Activated CD8-positive, alpha-beta memory T cell treated with anti-CD3 and anti-CD28 coated beads for 24 hours (primary cell): ENCODE data around the gene DNAH7.

Experiments
- DNase-seq: peaks from one replicate; pipeline ENCODE4 v3.0.0-alpha.2; 2020

DNAH7 gene

DNA sequence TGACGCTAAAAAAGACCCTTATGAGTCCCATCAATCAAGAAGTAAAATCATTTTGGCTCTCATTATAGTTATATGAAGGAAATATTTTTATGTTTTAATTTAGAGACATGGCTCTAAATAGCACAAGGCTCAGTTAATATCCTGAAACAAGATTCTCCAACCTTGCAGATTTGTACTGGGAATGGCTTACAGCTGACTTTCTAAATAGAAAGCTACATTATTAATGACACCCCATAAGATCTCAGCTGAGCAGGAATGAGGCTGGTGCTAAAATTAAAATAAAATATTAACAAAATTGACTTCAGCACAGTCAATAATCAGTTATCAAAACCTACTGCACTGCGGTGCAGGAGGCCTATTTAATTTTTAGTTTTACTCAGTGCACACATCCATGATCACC, 274.8 kb downstream of the DNAH7 start:
- no peak for DNase-seq

DNA sequence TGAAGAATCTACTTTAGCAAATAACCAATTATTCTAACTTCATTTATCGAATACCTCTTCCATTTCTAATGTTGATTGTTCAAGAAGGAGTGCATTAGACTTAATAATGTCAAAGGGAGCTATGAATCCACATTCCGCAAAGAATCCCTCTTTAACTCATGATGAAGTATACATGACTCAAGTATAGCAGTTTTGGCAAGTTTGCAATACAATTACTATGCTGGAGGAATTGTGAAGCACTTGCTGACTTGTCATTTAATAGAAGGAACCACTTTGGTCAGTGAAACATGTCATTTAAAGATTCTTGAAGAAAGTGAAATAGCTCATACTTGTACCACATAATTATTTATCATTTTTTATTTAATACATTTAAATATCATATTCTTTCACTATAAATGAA, 286.5 kb downstream of the DNAH7 start:
- no peak for DNase-seq

DNA sequence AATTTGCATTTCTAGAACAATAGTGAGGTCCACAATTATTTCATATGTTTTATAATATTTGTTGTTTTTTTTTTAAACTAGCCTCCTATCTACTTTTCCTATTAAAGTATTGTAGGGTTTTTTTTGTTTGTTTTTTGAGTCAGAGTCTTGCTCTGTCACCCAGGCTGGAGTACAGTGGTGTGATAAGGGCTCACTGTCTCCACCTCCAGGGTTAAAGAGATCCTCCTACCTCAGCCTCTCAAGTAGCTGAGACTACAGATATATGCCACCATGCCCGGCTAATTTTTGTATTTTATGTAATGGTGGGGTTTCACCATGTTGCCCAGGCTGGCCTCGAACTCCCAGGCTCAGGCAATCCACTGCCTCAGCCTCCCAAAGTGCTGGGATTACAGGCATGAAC, 289.1 kb downstream of the DNAH7 start:
- no peak for DNase-seq

DNA sequence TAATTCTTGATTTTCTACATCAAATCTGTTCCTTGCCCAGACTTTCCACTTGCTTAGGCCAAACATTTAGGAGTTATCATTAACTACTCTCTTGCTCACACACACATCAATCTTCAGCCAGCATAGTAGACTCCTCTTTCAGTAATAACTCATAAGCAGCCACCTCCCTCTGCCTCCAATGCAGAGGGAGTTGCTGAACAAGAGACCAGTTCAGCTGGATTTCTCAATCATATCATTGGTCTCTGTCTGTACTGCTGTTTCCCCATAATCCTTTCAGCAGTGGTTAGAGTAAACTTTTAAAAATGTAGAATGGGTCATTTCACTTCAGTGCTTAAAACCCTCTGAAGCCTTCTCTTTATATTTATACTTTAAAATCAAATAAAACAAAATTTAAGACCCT, 298.7 kb downstream of the DNAH7 start:
- no peak for DNase-seq

DNA sequence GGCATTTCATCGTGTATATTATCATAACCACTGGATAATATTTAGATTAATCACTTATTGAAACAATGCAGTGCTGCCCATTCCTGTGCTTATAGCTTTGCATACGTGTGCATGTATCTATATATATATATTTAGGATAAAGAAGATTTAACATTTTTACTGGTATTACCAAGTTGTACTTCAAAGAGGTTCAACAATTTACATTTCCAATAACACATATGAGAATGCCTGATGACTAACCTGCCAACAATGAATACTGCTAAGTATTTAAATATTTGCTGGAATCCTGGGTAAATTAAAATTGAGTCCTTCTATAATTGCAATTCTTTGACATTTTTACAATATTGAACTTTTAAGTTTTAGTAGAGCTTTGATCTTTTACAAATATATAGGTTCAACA, 300.2 kb downstream of the DNAH7 start:
- DNase-seq = no peak

- no peak for DNase-seq
Observed at GRCh38 chr2:195766691-195767090, 301.9 kb downstream of the DNAH7 start.

- DNase-seq = no peak
Observed at GRCh38 chr2:195763866-195764265, 304.8 kb downstream of the DNAH7 start.

- no peak for DNase-seq
Observed at GRCh38 chr2:195759877-195760276, 308.8 kb downstream of the DNAH7 start.

DNA sequence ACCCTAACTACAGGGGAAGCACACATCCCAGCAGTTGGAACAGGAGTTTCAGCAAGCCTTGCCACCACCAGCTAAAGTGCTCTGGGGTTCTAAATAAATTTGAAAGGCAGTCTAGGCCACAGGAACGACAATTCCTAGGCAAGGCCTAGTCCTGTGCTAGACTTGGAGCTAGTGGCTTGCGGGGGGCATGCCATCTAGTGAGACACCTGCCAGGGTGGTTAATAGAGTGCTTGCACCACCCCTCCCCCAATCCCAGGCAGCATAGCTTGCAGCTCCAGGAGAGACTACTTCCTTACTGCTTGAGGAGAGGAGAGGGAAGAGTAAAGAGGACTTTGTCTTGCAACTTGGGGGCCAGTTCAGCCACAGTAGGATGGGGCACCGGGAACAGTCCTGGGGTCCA, 309.8 kb downstream of the DNAH7 start:
- DNase-seq = no peak

DNA sequence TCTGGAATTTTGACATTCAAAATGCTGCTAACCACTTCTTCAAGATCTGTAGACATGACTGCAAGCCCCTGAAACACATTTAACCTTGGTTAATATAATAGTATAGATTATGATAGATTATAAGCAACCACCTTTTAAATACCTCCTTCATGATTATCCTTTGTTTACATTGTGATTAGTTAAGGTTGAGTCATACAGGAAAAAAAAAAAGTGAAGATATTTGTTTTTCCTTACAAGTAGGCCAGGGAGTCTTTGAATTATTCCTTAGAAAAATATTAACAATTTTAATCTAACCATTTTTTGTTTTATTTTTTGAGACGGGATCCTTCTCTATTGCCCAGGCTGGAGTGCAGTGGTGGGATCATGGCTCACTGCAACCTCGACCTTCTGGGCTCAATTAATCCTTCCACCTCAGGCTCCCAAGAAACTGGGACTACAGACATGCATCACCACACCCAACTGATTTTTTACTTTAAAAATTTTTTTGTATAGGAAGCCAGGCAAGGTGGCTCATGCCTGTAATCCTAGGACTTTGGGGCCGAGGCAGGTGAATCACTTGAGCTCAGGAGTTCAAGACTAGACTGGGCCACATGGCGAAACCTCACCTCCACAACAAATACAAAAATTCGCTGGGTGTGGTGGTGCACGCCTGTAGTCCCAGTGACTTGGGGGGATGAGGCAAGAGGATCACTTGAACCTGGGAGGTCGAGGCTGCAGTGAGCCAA, 312.3 kb downstream of the DNAH7 start:
- no peak for DNase-seq

DNA sequence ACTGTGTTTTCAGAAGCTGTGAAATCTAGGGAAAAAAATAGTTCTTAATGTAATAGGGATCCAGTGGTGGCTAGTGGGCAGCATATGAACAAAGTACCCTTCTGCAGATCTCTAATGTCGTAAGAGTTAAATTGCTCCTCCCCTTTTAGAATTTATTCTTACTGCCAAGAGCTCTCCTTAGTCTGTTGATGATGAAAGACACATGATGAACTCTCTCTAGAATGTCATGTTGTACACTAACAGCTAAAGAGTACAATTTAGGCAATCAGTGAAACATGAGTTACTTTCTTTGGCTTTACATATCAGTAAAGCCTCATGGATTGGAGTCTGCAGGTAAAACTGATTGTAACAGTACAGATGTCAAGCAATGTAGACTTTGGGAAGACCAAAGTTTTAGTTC, 327.4 kb downstream of the DNAH7 start:
- DNase-seq = no peak

GRCh38 chr2:195737511-195738325, 330.9 kb downstream of the DNAH7 start:
- DNase-seq = no peak

DNA sequence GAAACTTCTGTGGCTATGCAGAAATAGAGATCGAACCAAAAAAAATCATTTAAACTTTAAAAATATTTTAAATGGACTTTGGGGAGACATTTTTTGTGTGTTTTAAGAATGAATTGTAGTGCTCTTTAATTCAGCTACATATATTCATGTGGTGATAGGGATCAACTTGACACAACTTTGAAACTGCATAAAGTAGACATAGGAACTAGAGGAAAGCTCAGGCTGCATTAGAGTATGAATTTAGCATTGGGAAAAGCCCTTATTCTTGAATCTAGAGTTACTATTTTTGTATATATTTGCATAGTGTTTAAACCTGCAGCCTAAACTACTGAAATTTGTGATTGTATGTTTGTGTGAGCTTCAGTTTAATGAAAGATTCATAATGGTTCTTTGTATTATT, 333.3 kb downstream of the DNAH7 start:
- DNase-seq = no peak

GRCh38 chr2:195734931-195735330, 333.7 kb downstream of the DNAH7 start:
- DNase-seq = no peak

- no peak for DNase-seq
Observed at GRCh38 chr2:195734395-195734794, 334.2 kb downstream of the DNAH7 start.

- DNase-seq = no peak
Observed at GRCh38 chr2:195733831-195734230, 334.8 kb downstream of the DNAH7 start.

DNA sequence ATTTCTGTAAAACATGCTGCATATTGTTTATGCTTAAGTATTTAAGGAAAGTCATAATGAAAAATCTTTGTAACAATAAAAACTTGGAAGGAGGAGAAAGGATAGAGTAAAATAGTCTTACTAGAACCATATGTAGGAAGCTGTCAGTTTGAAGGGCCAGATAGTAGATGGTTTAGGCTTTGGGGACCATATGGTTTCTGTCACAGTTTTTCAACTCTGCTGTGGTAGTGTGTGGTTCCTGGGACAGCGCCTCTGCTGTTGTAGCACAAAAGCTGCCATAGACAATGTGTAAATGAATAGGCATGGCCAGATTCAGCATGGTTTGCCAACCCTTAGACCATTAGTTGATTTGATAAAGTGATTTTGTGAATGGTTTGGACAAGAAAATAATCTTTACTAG, 336.1 kb downstream of the DNAH7 start:
- no peak for DNase-seq

- DNase-seq = no peak
Observed at GRCh38 chr2:195730912-195731311, 337.7 kb downstream of the DNAH7 start.

DNA sequence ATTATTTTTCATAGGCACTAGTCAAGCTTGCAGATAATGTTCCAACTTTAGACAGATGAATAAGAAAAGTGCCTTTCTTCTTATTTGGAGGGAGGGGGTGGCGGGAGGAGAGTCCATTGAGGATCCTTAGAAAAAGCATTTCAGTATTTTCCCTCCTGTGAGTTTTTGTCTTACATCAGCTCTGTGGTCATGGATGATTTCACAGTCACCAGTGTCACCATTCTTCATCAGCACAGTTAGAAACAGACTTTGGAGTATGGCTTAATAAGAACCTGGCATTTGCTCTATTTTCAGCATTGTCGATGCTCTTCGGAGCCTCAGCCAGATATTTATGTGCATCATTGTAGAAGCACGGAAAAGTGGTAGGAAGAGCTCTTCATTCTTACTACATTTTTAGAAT, 341.5 kb downstream of the DNAH7 start:
- no peak for DNase-seq

DNA sequence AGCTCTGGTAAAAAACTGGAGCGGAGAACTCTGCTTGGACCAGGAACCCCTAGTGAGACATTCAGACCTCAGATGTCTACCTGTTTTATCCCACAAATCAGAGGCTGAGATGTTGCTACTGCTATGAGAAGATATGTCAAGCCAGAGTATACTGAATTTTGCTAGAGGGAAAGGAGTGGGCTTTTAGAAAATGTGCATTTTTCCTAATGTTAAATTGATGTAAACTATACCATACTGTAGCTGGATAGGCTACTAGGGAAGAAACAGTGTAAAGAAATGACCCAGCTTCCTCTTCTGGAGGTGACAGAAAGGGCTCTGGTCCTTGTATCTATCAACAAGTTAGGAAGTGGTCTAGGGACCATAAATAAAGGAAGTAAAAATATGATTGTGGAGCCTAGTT, 346.6 kb downstream of the DNAH7 start:
- DNase-seq = no peak

- DNase-seq = no peak
Observed at GRCh38 chr2:195721042-195721441, 347.6 kb downstream of the DNAH7 start.

DNA sequence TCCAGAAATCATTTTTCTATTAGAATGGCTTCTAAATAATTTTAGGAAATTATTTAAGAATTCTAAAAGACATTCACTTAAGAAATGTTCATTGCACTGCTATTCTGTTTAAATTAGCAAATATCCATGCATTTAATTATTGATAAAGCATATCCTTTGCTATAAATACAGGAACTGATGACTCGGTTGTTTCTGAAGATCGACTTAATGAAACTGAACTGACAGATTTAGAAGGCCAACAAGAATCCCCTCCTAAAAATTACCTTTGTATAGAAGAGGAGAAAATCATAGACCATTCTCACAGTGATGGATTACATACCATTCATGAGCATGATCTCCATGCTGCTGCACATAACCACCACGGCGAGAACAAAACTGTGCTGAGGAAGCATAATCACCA, 352.2 kb downstream of the DNAH7 start:
- DNase-seq = no peak

DNA sequence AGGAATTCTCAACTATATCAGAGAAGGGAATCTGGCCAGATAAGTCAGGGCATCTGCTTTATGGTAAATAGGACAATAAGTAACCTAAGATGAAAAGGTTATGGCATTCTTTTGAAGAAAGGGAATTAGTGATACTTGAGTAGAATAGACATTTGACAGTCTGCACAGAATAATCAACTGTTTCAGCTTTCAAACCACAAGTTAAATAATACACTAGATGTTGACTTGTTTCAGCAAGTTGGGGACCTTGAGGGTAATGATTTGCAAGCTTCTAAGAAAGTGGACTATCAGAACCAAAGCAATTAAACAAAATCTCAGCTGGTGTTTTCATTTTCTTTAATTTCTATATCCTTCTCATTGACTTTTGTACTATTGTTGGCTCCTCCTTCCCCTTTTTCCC, 357.2 kb downstream of the DNAH7 start:
- no peak for DNase-seq
